COLO668 (cell line): ENCODE measurements around the gene SH3TC1.

Source experiments
- DNase-seq: peaks from one replicate; lab custom pipeline; 2025; ENCODE audit not compliant: unreplicated experiment; lab: John Stamatoyannopoulos, UW

SH3TC1 gene

DNA sequence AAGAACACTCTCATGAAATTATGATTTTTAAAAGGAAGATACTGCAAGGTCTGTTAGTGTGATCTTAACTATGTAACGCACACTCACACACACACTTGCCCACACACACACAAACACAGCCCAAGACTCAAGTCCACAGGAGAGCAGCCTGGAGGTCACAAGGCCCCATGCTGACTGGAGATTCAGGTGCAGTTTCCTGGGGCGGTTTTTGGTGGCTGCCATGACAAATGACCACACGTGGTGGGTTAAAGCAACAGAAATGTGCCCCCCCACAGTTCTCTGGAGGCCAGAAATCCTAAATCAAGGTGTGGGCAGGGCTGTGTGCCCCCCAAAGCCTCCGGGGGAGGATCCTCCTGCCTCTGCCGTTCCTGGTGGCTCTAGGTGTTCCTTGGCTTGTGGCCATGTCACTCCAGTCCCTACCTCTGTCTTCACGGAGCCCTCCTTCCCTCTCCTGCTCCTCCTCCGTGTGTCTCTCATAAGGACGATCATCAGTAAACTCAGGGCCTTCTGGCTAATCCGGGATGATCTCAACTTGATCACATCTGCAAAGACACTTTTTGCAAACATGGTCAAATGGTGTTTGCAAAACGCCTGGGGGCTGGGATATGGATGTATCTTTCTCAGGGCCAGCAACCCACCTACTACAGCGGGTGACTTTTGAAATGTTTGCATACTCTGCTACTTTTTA, 60.8 kb downstream of the SH3TC1 start:
- no peak for DNase-seq

DNA sequence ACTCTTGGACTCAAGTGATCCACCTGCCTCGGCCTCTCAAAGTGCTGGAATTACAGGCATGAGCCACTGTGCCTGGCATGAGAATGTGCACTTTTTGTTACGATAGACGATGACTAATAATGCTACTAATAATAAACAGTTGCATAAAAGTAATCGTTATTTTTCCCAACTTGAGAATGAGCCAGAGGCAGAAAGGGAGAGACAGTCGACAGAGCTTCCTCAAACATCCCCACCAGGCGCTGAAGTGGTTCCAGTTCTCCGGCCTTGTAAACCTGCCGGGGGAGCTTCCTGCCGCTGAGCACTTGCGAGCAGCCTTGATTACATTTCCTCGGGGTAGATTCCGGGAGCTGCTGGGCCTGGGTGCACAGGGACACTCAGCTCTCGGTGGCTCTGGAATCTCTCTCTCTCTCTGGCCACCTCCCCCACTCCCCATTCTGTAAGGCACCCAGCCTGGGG, 61.6 kb downstream of the SH3TC1 start:
- peak; percentile 47 for DNase-seq

DNA sequence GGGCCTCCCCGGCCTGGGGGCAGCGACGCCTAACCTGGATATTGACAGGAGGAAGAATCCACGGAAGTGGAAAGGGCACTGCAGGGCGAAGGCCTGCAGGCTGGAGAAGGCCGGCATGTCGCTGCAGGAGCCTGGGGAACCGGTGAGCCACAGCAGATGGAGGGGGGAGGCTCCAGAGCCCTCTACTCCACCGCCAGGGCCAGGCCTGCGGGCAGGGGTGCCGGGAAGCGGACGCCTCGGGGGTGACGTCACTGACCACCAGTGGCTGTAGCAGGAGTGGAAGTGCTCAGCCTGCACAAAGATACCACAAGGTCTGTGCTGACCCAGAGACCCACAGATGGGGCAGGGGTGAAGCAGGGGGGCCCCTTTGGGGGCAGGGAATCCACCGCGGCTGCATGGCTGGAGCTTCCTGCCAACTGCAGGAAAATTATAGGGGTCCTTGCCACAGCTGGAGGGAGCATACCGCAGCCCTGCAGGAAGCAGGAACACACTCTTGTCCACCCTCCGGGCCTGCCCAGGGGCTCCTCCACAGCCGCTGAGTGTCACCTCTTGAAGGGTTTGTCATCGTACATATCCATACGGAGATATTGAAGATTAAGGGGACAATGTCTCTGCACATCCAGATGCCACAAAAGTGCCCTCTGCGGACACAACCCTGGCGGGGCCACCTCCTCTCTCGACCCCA, 62.9 kb downstream of the SH3TC1 start:
- DNase-seq, result no peak

GRCh38 chr4:8262637-8263322, 63.7 kb downstream of the SH3TC1 start:
- DNase-seq, result no peak

- no peak for DNase-seq
Observed at GRCh38 chr4:8263397-8263796, 64.3 kb downstream of the SH3TC1 start.

GRCh38 chr4:8264106-8264505, 65.0 kb downstream of the SH3TC1 start:
- DNase-seq, result no peak

GRCh38 chr4:8265171-8265929, 66.3 kb downstream of the SH3TC1 start:
- no peak for DNase-seq

GRCh38 chr4:8266088-8266487, 67.0 kb downstream of the SH3TC1 start:
- DNase-seq, result no peak

DNA sequence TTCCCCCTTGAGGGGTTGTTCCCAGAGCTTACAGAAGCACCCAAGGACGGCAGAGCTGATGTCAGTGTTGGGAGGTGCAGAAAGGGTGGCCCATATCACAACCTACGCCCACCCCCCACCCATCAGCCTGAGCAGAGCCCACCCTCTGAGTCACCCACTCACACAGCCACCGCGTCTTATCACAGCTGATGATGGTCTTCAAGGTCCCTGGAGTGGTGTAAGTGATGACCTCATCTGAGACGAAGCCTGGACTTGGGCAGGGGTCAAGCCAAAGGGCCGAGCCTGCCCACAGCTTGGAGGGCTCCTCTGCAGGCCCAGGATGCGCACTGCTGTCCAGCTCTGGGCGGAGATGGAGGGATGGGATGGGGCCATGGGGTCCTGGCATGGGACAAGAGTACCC, 67.4 kb downstream of the SH3TC1 start:
- DNase-seq, result no peak

- DNase-seq, result peak; percentile 65
Observed at GRCh38 chr4:8267077-8267476, 68.0 kb downstream of the SH3TC1 start.

DNA sequence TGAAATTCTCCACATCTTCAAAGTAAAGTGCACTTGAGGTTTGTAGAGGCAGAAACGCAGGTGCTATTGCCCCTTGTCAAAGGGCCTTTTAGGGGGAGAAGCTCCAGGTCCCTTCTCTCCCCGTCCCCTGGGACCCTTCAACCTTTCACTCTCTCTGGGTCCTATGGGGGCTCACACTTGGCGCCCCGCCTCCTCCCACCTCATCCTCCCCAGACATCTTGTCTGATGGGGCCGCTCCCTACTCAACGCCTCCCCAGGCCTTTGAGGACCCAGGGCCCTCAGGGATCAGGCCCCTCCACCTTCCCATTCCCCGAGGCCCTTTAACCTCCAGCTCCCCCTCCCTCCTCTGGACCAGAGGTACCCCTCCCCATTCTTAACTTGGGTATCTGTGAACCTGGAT, 69.1 kb downstream of the SH3TC1 start:
- DNase-seq, result no peak

DNA sequence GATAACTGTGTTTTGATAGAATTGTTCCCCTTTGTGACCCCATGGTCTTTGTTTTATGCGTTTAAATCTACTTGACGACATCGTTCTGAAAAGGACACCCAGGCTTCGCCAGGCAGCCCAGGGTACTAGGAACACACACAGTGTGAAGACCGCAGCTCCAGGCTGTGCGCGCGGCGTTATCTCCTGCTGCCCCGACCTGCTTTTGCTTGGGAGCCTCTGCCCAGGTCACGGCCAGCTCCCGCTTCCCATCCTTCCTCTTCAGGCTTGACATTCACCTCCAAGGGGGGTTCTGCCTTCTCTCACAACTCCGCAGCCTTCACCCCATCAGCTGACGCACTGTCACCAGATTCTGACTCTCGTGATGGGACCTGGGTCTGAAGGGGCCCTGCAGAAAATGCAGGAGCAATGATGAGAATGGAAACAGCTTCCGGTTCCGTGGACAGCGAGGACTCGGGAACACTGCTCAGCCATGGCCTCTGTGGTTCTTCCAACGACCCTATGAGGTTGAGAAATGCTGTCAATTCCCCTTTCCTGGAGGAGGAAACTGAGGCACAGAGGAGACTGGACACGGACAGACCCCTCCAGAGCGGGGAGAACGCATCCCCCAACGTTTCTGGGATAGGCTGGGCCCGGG, 69.9 kb downstream of the SH3TC1 start:
- DNase-seq, result no peak

- DNase-seq, result no peak
Observed at GRCh38 chr4:8269535-8270417, 70.7 kb downstream of the SH3TC1 start, which contains the start of gene HTRA3. Gene HTRA3 (plus strand): TSS chr4:8269754. CDS start chr4:8269969, 215 bp downstream.

DNA sequence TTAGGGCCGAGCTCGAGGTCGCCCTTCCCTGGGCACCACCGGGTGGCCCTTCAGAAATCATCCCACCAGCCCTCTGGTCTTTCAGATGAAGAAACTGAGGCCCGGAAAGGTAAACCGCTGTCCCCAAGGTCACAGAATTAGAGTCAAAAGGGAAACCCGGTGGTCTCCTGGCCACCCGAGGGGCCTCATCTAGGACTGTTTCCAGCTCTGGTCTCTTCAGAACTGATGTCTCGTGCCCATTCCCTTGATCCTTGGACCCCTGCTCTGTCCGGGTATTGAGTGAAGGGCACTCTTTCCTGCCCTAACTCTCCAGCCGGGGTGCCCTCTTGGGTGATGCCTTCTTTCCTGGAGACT, 71.3 kb downstream of the SH3TC1 start:
- DNase-seq, result no peak

DNA sequence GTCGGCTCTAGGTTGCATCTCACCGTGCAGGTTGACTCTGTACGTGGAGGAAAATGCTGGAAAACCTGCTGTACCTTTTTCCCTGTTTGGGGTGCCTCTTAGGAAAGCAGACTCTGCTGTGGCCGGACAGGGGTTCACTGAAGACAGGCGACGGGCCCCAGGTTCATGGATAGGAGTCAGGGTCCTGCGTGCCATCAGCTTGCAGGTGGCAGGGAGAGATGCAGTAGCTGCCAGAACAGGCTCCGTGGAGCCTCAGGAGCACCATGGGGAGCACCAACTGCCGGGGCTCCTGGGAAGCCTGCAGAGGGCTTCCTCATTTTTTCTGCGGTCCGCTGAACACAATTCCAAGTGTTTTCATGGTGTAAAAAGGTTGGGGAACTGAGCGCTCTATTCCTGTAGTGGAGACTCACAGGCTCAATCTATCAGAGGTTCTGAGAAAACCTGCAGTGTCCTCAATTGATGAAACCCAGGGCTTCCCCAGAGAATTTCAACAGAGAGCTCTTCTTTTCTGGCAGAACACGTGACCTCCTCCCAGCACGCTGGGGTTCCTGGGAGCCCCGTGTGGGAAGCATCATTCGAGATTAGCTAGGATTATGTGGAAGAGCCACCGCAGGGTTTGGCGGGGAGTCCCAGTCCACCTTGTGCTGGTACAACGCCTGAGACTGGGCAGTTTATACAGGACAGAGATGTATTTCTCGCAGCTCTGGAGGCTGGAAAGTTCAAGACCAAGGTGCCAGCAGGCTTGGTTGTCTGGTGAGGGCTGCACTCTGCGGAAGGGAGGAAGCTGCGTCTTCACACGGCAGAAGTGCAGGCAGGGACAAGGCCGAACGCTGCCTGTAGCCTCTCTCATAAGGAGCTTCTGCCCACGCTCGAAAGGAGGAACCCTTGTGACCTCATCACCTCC, 72.1 kb downstream of the SH3TC1 start:
- DNase-seq, result no peak

DNA sequence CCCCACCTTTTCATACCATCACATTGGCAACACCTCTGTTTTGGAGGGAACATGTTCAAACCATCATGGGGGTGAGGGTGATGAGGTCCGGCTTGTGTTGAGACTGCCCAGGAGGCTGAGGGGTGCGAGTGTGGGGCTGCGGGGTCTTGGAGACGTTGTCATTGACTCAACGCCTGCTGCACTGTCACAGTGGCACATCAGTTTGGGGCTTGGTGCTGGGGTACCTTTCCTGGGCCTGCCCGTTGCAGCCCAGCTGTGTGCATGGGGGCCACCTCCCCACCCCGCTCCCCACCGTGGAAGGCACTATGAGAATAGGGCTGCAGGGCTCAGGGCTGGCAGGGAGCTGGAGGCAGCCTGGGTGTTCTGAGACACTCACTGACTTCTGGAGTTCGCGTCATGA, 72.7 kb downstream of the SH3TC1 start:
- no peak for DNase-seq

DNA sequence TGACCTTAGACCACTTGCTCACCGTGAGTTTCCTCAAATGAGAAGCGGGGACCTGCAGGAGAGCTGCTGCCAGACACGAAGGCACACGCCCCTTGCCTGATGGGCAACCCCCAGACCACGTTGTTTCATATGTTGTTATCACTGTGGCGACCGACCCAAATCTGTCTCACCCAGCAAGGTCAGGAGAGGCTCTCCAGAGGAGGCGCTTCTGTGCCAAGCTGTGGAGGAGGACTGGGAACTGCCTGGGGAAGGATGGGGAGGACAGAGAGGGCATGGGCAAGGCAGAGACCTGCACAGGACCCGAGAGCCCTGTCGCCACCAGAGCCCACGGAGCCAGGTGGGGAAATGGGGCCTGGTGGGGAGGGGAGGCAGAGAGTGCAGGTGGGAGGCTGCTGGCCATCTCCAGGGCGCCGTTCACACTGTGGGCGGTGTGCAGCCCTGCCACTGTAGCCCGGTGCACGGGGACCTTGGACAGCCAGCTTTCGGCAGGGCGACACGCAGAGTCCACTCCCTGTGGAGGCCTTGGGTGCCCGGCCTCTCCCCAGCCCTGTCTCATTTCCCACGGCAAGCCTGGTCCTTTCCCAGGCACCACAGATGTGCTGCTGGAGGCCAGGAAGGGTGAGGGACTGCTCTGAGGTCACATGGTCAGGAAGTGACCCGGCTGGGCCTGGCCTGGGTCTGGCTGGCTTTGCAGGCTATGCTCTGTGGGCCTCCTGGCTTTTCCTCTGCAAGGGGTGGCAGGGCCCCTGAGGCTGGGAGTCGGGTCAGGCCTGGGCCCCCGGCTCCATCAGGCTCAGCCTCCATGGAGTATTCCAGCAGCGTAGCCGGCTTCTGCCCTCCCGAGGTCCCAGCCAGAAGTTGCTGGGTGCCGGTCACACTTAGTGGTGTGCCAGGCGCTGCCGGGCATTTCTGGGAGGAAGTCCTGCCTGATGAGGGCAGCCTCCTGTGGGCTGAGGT, 73.7 kb downstream of the SH3TC1 start:
- no peak for DNase-seq

GRCh38 chr4:8273450-8273849, 74.4 kb downstream of the SH3TC1 start:
- no peak for DNase-seq
